Mucosa of rectum (tissue), 2 donors: Measurements from ENCODE around the gene CFAP92.
A peak's percentile ranks its signal among the peaks of the same experiment; 100 is the strongest.
"Not testable (repeated sequence)": the region's sequence is repeated elsewhere in the genome, so short reads cannot be mapped to it uniquely, and the experiment has no call there.

Source experiments
- H3K27ac ChIP-seq, 2 donors: one replicate each; pipeline ENCODE4 v1.7.0; 2013; ENCODE audit warnings: inconsistent platforms in 2 of 2, low read depth in 2 of 2, low read length in 2 of 2
- H3K27me3 ChIP-seq, 2 donors: one replicate each; pipeline ENCODE4 v1.7.0; 2013; ENCODE audit warnings: low read length in 2 of 2; ENCODE audit not compliant: control insufficient read depth in 2 of 2, insufficient read depth in 2 of 2
- H3K36me3 ChIP-seq, 2 donors: one replicate each; pipeline ENCODE4 v1.7.0; 2013; ENCODE audit warnings: low read length in 2 of 2; ENCODE audit not compliant: control insufficient read depth in 2 of 2, insufficient read depth in 2 of 2
- H3K4me1 ChIP-seq, 2 donors: one replicate each; pipeline ENCODE4 v1.7.0; 2013; ENCODE audit warnings: low read length in 2 of 2, mild to moderate bottlenecking in 1 of 2; ENCODE audit not compliant: control insufficient read depth in 2 of 2, insufficient read depth in 2 of 2
- H3K4me3 ChIP-seq, 2 donors: one replicate each; pipeline ENCODE4 v1.7.0; 2013; ENCODE audit warnings: low read length in 2 of 2
- H3K9ac ChIP-seq, 2 donors: one replicate each; pipeline ENCODE4 v1.7.0; 2013; ENCODE audit warnings: low read length in 2 of 2, low read depth in 1 of 2, mild to moderate bottlenecking in 1 of 2
- H3K9me3 ChIP-seq, 2 donors: one replicate each; pipeline ENCODE4 v1.7.0; 2013; ENCODE audit warnings: low read length in 2 of 2; ENCODE audit not compliant: control insufficient read depth in 2 of 2
- donor health status: healthy.
- donor health status: Normal muscosa, but diverticular disease.

Gene CFAP92

DNA sequence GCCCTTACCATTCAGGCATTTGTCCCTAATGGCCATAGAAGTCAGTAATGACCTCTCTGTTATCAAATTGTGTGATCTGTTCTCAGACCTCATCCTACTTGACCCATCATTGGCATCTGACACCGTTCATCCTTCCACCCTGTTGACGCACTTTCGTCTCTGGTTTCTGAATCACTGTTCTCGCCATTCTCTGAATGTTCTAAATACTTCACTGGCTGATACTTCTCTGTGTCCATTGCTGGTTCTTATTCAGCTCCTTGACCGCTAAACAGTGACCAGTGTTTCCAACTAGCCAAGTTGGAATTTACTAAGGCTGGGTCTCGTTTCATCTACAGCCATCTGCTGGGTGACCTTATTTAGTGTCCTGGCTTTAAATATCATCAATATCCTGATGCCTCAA is 112.3 kb downstream of the CFAP92 start:
- H3K36me3 ChIP-seq = peaks cover 4 to 8% of the 10 kb centered on the region in 2 donors
- H3K27ac ChIP-seq = no peak overlapping the region
- peaks cover 13 to 19% of the 10 kb centered on the region in 2 donors for H3K4me1 ChIP-seq
- no peak overlapping the region for H3K9ac ChIP-seq
- no peaks in the 10 kb centered on the region for H3K9me3 ChIP-seq
- no peak overlapping the region for H3K4me3 ChIP-seq
- no peaks in the 10 kb centered on the region for H3K27me3 ChIP-seq

DNA sequence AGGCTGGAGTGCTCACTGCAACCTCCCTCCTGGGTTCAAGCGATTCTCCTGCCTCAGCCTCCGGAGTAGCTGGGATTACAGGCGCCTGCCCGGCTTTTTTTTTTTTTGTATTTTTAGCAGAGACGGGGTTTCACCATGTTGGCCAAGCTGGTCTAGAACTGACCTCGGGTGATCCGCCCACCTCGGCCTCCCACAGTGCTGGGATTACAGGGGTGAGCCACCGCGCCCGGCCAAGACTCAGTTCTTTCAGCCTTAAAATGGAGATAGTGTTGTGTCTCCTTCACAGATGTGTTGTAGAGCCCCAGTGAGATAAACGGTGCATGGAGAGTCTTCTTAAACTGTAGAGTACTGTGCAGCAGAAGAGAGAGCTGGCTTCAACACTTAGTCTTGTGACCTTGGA is 113.4 kb downstream of the CFAP92 start:
- not testable (repeated sequence) for H3K9me3 ChIP-seq, H3K27ac ChIP-seq, H3K9ac ChIP-seq, H3K27me3 ChIP-seq, H3K36me3 ChIP-seq
- peak overlapping the region; percentile 82 to 90 for H3K4me3 ChIP-seq
- peaks cover 13 to 19% of the 10 kb centered on the region in 2 donors for H3K4me1 ChIP-seq

DNA sequence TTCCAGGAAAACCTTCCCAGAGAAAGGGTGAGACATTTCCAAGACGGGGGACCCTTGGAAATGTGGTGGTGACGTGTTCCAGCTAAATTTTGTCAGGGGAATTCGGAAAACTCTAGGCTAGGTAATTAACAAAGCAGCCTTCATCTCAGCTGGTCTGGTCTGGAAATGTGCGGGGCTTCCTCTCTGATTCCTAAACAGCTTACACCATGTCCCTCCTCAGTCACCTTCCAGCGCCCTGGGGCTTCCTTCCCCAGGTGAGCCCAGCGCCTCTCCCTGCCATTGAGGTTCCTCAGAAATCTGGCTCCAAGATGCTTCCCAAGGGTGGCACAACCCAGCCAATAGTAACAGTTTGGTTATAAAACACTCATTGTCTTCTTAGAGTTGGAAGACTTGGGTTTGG is 113.9 kb downstream of the CFAP92 start:
- Histone ChIP-seq H3K9ac (peak overlapping the region; percentile 89 to 99), H3K4me1 (peaks cover 13 to 19% of the 10 kb centered on the region in 2 donors), H3K9me3 (no peaks in the 10 kb centered on the region), H3K27ac (peak overlapping the region; percentile 86 to 92), H3K36me3 (peaks cover 4 to 7% of the 10 kb centered on the region in 2 donors), H3K27me3 (no peaks in the 10 kb centered on the region), H3K4me3 (peak overlapping the region; percentile 82 to 90)

DNA sequence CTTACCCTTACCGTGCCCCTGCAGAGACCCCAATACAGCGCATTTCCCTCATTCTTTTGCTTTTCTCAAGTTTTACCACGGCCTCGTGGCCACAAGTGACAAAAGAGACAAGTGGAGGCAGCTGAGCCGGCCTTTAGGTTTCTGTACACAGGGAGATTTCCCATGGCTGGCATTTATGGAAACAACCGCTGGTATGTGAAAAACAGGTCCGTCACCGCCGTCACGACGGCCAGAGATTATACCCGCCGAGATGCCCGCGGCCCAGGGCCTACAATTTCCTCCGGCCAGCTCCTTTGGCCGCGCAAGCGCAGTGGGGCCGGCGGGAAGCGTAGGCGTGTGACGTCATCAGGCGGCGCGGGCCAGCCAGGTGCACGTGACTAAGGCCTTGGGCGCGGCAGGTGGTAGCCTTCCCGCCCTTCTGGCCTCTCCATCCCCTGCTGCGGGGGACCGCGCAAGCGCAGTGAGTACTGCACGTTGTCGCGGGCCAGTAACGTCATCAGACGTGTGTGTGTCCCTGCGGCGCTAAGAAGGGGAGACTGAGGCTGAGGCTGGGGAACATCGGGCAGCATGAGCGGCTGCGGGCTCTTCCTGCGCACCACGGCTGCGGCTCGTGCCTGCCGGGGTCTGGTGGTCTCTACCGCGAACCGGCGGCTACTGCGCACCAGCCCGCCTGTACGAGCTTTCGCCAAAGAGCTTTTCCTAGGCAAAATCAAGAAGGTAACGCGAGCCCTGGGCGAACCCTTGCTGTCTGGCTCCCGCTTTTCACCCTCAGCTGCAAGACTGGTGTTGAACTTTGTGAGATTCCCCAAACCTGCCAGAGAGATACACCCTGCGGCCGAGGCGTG is 114.5 kb downstream of the CFAP92 start, which contains the start of gene ACAD9:
Gene ACAD9, plus strand, starts transcription at position 496 of the 845 bp plus-strand sequence. Its CDS starts 72 bp downstream, at position 568.
- H3K9me3 ChIP-seq = no peaks in the 10 kb centered on the region
- H3K36me3 ChIP-seq = peaks cover 4 to 5% of the 10 kb centered on the region in 2 donors
- H3K27me3 ChIP-seq = peaks cover 0 to 4% of the 10 kb centered on the region in 2 donors
- peaks cover 13 to 19% of the 10 kb centered on the region in 2 donors for H3K4me1 ChIP-seq
- H3K4me3 ChIP-seq = peak within 1 kb of the TSS; percentile 82 to 90
- peak within 1 kb of the TSS; percentile 89 to 99 for H3K9ac ChIP-seq
- H3K27ac ChIP-seq = peak within 1 kb of the TSS; percentile 86 to 92

DNA sequence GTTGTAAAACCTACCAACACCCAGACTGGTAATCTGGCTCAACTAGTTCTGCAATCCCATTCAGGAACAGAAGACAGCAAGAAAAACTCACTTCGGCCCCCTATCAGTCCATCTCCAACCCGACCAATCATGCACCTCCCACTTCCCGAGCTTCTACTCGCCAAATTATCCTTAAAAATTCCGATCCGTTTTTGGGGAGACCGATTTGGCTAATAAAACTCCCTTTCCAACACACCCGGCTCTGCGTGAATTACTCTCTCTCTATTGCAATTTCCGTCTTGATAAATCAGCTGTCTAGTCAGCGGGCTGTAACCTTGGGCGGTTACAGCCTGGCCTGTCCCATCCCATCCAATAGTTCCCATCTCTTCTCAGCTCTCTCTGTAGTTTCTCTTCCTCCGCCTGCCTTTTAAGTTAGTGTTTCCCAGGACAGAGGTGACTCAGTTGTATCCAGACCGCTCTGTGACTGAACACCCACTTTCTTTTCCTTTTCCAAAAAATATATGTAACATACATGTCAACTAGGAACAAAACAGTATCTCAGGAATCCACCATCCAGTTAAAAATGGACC is 115.2 kb downstream of the CFAP92 start:
- peaks cover 13 to 19% of the 10 kb centered on the region in 2 donors for H3K4me1 ChIP-seq
- H3K27ac ChIP-seq = peak overlapping the region; percentile 86 to 92
- H3K9ac ChIP-seq = peak overlapping the region; percentile 89 to 99

DNA sequence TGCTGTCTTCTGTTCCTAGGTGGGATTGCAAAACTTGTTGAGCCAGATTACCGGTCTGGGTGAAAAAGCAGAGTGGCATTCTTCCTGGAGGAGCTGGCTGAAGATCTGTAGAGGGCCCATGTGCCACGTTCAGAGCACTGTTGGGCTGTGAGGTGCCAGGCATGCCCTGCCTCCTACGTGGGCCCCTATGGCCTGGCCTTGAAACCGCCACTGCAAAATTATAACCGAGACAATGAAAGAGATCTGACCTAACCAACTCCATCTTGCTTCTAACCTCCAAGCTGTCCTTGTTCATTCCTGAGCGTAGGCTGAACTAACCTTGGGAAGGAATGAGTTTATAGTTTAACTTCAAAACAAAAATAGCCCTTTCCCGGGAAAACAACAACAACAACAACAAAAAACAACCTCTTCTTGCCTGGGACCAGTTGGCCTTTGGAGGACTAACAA is 115.8 kb downstream of the CFAP92 start:
- Histone ChIP-seq H3K9me3 (no peaks in the 10 kb centered on the region), H3K36me3 (peaks cover 0 to 4% of the 10 kb centered on the region in 2 donors), H3K27ac (peak overlapping the region; percentile 86 to 92), H3K4me3 (peak overlapping the region; percentile 82 to 90), H3K4me1 (peaks cover 13 to 19% of the 10 kb centered on the region in 2 donors), H3K9ac (no peak overlapping the region), H3K27me3 (peaks cover 0 to 4% of the 10 kb centered on the region in 2 donors)

More for the DNA sequence above, 115.2 kb downstream of the CFAP92 start:
- H3K9me3 ChIP-seq = no peaks in the 10 kb centered on the region
- H3K4me3 ChIP-seq = peak overlapping the region; percentile 82 to 90
- H3K36me3 ChIP-seq = peaks cover under 1 to 4% of the 10 kb centered on the region in 2 donors
- peaks cover 0 to 4% of the 10 kb centered on the region in 2 donors for H3K27me3 ChIP-seq

GRCh38 chr3:128875556-128876120 is 118.2 kb downstream of the CFAP92 start:
- H3K27ac ChIP-seq = no peak overlapping the region
- H3K4me3 ChIP-seq = no peak overlapping the region
- peaks cover 11 to 13% of the 10 kb centered on the region in 2 donors for H3K4me1 ChIP-seq
- no peaks in the 10 kb centered on the region for H3K9me3 ChIP-seq
- no peak overlapping the region for H3K9ac ChIP-seq
- H3K36me3 ChIP-seq = no peaks in the 10 kb centered on the region
- H3K27me3 ChIP-seq = peaks cover 0 to 4% of the 10 kb centered on the region in 2 donors

DNA sequence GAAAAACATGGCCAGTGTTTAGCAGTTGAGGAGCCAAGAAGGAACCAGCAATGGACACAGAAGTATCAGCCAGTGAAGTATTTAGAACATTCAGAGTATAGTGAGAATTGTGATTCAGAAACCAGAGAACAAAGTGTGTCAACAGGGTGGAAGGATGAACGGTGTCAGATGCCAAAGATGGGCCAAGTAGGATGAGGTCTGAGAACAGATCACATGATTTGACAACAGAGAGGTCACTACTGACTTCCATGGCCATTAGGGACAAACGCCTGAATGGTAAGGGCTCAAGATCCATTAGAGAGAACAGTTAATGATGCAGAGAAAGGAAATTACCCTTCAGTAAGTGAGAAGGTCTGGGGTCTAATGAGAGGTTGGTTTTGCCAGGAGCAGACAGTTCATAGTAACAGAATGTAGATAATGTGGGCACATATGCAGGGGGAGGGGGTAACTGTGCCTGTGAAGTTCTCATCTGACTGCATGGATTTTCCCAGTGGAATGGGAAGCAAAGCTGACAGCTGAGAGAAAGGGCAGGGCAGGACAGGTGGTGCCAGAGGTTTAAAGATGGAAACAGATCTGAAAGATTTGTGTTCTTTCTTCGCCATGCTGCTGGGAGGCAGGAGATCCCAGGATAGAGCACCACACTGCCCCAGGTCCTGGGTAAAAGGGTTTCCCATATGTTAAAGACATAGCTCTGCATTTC is 119.2 kb downstream of the CFAP92 start:
- Histone ChIP-seq H3K4me1 (peaks cover 6 to 7% of the 10 kb centered on the region in 2 donors), H3K27me3 (peaks cover 0 to 4% of the 10 kb centered on the region in 2 donors), H3K27ac (no peak overlapping the region), H3K9ac (no peak overlapping the region), H3K36me3 (no peaks in the 10 kb centered on the region), H3K4me3 (no peak overlapping the region), H3K9me3 (no peaks in the 10 kb centered on the region)

DNA sequence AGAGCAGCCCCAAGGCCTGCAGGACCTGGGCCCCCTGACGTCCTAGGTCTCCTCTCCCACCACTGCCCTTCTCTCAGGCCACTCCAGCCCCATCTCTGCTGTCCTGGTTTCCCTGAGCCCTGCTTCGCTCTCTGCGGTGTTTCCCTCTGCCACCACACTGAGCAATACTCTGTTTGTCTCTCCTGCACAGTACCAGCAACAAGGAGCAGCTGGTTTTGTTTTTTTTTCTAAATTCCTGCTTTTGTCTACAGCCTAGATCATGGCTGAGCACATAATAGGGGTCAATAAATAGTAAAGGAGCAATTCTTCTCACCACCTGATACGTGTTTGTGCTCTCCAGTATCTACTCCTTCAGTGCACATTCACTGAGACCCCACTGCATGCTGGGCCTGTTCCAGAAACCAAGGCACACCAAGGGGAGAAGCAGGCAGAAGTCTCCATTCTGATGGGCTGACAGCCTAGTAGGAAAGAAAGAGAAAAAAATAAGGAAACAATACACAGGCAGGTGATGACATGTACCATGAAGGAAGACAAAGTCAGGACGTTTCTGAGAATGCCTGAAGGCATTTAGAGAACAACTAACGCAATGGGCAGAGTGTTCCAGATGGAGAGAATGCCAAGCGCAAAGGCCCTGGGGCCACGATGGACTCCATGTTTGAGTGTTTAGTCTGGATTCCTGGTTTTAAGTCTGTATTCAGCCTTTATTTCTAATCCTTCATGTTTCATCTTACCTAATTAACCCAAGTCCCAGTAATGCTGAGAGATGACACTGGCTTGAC is 120.4 kb downstream of the CFAP92 start:
- Histone ChIP-seq H3K9me3 (no peaks in the 10 kb centered on the region), H3K4me1 (peaks cover 4 to 5% of the 10 kb centered on the region in 2 donors), H3K4me3 (no peak overlapping the region), H3K9ac (no peak overlapping the region), H3K27ac (no peak overlapping the region), H3K36me3 (no peaks in the 10 kb centered on the region), H3K27me3 (peaks cover 0 to 4% of the 10 kb centered on the region in 2 donors)
